Stimulated activated CD8-positive, alpha-beta memory T cell treated with anti-CD3 and anti-CD28 coated beads, Interleukin-7, amount 100 ng/mL, for 24 hours (primary cell): ENCODE data around the gene FBXO2.

Experiments
- DNase-seq: peaks from one replicate; pipeline ENCODE4 v3.0.0-alpha.2; 2020; ENCODE audit warnings: low read depth

FBXO2 gene

DNA sequence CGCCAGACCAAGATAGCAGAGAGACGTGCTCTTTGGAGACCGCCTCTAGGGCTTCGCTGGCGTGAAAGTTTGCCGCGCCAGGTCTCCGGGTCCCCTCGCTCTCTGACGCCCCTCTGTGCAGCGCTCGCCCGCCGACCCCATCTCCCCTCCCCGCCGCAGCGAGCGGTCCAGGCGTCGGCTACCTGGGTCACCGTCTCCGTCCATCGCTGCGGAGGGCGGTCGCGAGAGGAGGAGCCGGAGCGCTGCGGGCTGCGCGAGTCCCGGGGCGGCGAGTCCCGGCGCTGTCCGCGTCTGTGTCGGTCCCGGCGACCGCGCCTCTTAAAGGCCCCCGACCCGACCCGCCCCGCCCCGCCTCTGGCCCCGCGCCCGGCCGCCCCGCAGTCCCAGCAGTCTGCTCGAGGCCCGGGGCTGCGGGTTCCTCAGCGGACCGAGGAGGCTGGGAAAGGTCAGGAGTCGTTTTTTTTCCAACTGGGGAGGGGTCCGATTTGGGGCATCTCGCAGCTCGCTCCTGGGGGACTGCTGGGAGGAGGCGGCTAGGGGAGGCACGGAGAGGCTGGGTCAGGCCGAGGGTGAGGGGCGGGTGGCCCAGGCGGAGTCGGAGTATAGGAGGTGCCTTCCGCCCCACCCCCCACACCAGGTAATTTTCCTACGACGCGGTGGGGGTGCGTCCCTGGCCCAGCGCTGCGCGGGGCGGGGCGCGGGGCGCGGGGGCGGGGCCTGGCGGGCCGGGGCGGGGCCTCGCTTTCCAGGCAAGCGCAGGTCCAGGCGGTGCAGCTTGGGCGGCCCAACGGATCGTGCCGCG, at the start of gene FBXO2, which contains the start of gene FBXO44:
Gene FBXO2 (minus strand): TSS at position 293 of the 802 bp plus-strand sequence. CDS start 89 bp downstream, at position 204.
Gene FBXO44 (plus strand): TSS at position 741 of the 802 bp plus-strand sequence. CDS start 959 bp downstream, outside the sequence.
- DNase-seq: peak; percentile 28

DNA sequence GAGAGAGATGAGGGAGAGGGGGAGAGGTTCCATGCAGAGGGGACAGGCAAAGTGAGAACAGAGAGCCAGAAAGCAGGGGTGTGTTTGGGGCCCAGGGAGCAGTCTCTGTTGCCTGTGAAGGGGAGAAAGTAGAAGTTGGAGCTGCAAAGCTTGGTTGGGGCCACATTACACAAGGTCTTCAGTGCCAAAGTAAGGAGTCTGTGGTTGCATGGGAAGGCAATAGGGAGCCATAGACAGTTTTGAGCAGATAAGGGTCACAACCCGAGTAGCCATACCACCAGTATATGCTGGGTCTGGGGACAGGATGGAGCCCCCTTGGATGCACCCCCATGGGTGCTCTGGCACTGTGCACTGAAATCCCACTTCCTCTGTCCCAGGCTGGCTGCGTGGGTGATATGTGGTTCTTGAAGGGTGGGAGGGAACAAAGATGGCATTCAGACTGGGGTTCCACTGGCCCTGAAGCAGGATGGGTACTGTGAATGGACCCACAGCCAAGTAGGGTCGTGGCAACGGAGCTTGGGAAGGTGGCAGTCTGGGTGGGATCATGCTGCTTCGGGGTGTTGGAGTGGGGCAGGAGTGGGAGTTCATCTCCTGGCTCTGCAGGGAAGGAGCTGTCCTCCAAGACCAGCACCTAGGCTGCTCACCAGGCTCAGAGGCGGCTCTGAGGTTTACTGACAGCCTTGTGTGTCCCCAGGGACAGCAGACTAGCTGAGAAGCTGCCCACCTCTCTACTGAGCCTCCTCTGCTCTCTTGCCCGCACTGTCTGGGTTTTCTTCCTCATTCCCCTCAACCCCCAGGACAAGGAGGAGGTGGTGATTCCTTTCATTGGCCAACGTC, 49.3 kb upstream of the FBXO2 start:
- no peak for DNase-seq

DNA sequence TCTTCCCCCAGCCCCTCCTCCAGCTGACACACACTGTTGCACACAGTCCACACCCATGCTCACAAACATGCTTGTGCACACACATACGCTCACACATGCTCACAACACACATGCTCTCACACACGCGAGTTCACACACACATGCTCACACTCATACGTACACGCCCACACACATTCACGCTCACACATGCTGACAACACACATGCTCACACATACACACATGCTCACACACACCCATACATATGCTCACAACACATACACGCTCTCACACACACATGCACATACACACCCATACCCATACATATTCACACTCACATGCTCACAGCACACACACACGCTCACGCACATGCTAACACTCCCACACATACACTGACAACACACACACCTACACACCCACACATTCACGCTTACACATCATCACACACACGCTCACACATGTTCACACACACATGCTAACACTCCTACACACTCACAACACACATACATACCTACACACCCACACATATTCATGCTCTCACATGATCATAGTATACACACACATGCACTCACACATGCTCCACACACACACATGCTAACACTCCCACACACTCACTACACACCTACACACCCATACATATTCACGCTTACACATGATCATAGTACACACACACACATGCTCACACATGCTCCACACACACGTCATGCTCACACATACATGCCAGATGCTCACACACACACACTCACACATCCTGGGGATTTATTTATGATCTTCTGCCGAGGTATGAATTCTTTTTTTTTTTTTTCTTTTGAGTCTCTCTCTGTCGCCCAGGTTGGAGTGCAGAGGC, 48.0 kb upstream of the FBXO2 start:
- no peak for DNase-seq

- DNase-seq: no peak
These were observed 47.3 kb upstream of the FBXO2 start for GRCh38 chr1:11701551-11701961.

DNA sequence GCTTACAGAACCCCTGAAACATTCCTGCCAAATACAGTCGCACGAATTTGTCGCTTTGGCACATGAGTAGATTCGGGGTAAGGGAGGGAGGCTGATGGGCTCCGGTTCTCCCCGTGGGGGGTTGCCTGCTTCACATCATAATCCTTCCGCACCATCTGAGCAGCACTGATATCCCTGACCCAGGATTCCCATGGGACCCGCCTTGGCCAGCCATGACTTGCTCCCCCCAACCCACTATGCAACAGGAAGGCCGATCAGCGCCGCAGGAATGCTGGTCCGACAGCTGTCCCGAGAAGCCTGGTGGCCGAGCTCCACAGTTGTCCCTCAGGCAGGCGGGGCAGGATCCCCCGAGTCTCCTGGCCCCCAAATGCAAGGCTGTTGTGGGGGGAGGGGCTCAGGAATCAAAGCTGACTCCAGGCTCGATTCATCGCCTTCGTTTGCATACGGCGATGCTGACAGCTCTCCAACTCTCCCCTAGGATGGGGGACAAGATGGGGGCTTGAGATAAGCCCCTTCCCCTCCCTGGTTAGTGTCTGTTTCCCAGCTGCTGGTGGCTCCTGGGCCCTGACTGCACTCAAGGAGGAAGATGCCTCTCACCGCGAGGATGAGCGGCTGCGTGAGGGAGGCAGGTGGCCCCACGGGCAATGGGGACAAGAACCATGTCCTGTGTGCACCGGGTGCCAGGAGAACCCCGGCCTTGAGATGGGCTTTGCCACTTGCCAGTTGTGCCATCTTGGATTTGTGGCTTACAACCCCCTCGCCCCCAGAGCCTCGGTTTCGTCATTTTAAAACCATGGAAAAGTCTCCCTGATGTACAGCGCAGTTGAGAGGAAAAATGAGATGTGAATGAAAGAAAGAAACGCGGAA, 46.6 kb upstream of the FBXO2 start:
- no peak for DNase-seq

DNA sequence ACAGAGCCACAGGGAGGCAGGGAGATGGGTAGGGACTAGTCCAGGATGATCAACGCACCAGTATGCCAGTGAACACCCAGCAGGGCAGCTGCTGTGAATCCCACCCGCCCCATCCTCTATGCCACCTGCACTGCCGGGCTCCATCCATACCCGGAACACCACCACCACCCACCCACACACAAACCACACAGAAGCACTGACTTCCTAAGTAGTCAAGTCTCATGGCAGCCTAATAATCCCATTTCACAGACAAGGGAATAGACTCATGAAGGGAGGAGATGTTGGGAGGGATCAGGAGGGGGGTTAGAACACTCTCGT, 43.6 kb upstream of the FBXO2 start:
- DNase-seq: no peak

GRCh38 chr1:11697188-11697892, 43.1 kb upstream of the FBXO2 start:
- DNase-seq: no peak

DNA sequence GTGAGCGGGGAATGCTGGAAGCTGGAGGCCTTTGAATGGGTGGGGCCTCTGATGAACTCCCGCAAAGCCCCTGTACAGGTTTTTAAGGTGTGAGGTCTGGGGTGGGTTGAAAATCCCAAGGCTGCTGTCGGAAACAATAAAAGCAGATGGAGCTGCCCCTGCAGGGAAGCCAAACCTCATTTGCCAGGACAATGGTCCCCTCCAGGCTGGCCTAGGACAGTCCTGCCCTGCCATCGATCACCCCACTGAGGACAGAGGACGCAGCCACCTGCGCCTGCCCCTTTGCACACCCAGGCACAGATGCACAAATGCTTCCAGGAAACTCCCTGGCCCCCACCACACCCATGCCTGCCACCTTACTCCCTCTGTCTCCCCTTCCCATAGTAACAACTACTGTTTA, 41.6 kb upstream of the FBXO2 start:
- no peak for DNase-seq

- DNase-seq: no peak
These were observed 39.7 kb upstream of the FBXO2 start for GRCh38 chr1:11693917-11694316.

GRCh38 chr1:11693024-11693590, 38.9 kb upstream of the FBXO2 start:
- peak; percentile 15 for DNase-seq

- DNase-seq: no peak
These were observed 37.9 kb upstream of the FBXO2 start for GRCh38 chr1:11691928-11692711.

- DNase-seq: no peak
These were observed 37.2 kb upstream of the FBXO2 start, which contains the start of gene DRAXIN for GRCh38 chr1:11691302-11691914. Gene DRAXIN, plus strand, starts transcription at chr1:11691710. Its CDS starts 14,549 bp downstream, at chr1:11706259.

DNA sequence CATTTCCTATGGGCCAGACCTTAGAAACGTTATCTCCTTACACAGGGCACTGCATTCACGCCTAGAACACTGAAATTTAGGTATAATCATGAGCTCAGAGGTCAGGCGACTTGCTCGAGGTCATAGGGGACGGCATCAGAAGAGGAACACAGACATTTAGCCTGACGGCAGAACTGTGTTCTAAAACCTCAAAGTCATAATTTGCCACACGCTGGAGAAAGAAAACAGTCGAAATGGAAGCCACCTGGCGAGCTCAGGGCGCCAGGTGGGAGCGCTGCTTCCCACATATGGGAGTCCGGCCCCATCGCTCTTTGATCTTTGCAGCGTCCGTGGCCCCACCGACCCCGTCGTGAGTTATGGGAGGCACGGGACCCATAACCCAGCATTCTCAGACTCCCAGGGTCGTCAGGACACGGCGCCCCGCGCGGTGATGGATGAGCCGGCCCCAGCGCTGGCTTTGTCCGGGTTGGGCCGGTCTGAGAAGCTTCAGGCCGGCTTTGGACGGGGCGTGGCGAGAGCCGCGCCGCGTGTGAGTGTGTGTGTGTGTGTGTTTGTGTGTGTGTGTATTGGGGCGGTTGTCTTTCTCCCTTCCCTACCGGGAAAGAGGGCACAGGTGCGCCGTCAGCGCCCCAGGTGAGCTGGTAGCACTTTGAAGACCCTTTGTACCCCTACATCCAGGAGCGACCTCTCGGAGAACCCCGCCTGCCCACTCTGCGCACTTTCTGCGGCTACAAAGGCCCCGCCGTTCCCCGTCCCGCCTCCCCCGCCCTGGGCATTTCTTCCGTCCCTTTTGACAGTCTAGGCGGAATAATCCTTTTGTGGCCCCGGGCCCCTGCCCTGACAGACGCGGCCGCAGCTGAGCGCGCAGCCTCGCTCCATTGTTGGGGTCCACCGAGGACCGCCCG, 36.4 kb upstream of the FBXO2 start:
- no peak for DNase-seq

DNA sequence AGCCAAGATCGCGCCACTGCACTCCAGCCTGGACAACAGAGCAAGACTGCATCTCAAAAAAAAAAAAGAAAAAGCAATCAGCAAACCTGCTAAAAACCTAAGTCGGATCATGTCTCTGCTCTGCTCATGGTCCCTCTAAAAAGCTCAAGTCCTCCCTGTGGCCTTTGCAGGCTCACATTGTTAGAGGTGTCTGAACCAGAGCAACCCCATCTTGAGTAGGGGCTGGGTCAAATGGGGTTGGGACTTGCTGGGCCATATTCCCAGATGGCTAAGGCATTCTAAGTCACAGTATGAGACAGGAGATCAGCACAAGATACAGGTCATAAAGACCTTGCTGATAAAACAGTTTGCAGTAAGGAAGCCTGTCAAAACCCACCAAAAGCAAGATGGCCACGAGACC, 34.3 kb upstream of the FBXO2 start:
- no peak for DNase-seq

DNA sequence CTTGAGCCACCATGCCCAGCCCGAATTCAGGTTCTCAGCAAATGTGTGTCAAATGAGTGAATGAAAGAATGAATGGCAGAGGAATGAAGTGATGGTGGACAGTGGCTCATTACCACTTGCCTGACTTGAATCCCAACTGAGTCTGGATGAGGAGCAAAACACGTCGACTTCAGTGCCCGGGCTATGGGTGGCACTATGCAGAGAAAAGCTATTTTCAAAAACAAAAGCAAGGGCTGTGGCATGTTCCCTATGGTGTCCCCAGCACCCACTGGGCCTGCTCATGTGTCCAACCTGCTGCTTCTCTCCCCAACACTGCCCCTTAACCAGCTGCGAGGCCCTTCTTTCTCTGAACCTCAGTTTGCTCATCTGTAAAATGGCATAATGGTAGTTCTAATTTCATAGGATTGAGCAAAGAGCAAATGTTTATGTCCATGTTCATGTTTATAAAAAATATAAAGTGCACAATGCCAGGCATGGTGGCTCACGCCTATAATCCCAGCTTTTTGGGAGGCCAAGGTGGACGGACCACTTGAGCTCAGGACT, 31.1 kb upstream of the FBXO2 start:
- DNase-seq: no peak

DNA sequence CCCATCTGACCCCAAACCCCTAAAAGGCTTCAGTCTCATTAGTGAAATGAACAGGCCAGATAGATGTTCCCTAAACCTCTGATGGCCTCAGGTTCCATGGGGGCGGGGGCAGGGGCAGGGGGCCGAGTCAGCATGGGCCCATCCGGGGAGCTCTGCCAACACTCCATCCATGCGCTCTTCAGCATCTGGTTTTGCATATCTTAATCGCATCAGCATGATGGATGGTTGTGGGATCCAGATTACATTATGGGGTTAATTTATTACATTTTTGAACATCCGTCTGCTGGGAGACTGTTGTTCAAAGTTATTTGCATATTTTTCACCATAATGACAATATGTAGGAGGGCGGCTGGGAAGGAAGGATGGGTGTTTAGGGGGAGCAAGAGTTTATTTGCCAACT, 29.8 kb upstream of the FBXO2 start:
- DNase-seq: no peak

DNA sequence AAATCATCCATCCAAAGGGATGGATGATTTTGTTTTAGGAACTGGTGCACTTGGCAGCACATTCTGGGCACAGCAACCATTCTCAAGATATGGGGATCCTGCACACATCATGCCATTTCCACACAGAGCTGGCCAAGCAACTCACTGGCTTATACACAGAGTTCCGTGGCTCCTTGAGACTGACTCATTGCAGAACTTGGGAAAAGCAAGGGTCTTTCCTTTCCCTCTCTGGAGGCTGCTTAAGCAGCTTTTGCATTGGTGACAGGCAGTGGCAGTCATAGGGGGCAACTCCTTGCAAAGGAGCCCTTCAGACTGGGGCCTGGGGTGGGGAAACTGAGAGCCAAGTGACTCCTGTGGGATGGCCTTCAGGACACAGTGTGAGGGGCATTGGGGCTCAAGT, 28.6 kb upstream of the FBXO2 start:
- DNase-seq: no peak
